H1 (cell line): ENCODE data around the gene TARS3. TPM values are rescaled to one million over a fixed set of nuclear protein-coding genes. Genes with fewer than 3 reads are reported as not detected.

Experiments used
- BACH1 ChIP-seq: IDR thresholded peaks from 2 replicates; pipeline ENCODE4 v1.6.1; 2012; ENCODE audit warnings: low read length, improper control_type of control experiment
- CHD7 ChIP-seq: fragments of 300-600 bp; sonication (generic); IDR thresholded peaks from 2 replicates; pipeline ENCODE4 v1.7.1; 2012; ENCODE audit warnings: low read length, moderate library complexity, mild to moderate bottlenecking, inconsistent platforms; ENCODE audit not compliant: insufficient replicate concordance
- CREB1 ChIP-seq: IDR thresholded peaks from 2 replicates; pipeline ENCODE4 v1.6.1; 2012; ENCODE audit warnings: inconsistent platforms
- MAX ChIP-seq: IDR thresholded peaks from 2 replicates; pipeline ENCODE4 v1.6.1; 2012; ENCODE audit warnings: inconsistent platforms
- POLR2AphosphoS5 ChIP-seq: IDR thresholded peaks from 2 replicates; pipeline ENCODE4 v1.6.1; 2011; ENCODE audit warnings: low read depth, low read length
- RBBP5 ChIP-seq: IDR thresholded peaks from 2 replicates; pipeline ENCODE4 v1.7.1; 2012; ENCODE audit warnings: low read depth, mild to moderate bottlenecking, inconsistent platforms, low read length, moderate library complexity, borderline replicate concordance
- SP2 ChIP-seq: IDR thresholded peaks from 2 replicates; pipeline ENCODE4 v1.6.1; 2012; ENCODE audit warnings: mild to moderate bottlenecking, low read length, inconsistent platforms
- TAF1 ChIP-seq: IDR thresholded peaks from 2 replicates; pipeline ENCODE4 v1.6.1; 2011; ENCODE audit warnings: mild to moderate bottlenecking, low read depth, low read length
- TAF7 ChIP-seq: optimal IDR thresholded peaks from 2 replicates; pipeline ENCODE3; 2011; ENCODE audit warnings: low read depth, mild to moderate bottlenecking, inconsistent platforms, low read length, moderate library complexity, borderline replicate concordance
- polyA plus RNA-seq, 7 experiments: library from polyadenylated mRNA; depleted of rRNA in 3 of 7; stranded (reverse) in 5 of 7; unstranded in 2 of 7; fragments of >200 nt in 5 of 7; fragments of 200-250 nt in 2 of 7; gene quantifications; 1 replicate in 5 of 7; 2 replicates in 1 of 7; 4 replicates in 1 of 7; pipeline versions ENCODE4 v1.2.1 to v1.2.3, GENCODE V29; 2011 to 2013; ENCODE audit warnings: missing spikeins in 2 of 7, mixed read lengths in 2 of 7
- total RNA-seq: library from RNA; stranded (reverse); fragmentation: NEBNext Ultra II Directional; extraction: Animal tissue kit (Norgen Biotek cat#: 25700); gene quantifications from 2 replicates; pipeline ENCODE4 v1.2.1, GENCODE V29; 2021
- TF ChIP-seq, protein P1 (sequence below): IDR thresholded peaks from 2 replicates; pipeline ENCODE4 v1.6.1; 2012; ENCODE audit warnings: inconsistent platforms

The TARS3 gene
- total and polyA plus RNA-seq, 2 of the 8 experiments (the other 6 are each of a cell fraction or from before 2014, with no cell fraction given): 2.1 to 13.9 TPM

DNA sequence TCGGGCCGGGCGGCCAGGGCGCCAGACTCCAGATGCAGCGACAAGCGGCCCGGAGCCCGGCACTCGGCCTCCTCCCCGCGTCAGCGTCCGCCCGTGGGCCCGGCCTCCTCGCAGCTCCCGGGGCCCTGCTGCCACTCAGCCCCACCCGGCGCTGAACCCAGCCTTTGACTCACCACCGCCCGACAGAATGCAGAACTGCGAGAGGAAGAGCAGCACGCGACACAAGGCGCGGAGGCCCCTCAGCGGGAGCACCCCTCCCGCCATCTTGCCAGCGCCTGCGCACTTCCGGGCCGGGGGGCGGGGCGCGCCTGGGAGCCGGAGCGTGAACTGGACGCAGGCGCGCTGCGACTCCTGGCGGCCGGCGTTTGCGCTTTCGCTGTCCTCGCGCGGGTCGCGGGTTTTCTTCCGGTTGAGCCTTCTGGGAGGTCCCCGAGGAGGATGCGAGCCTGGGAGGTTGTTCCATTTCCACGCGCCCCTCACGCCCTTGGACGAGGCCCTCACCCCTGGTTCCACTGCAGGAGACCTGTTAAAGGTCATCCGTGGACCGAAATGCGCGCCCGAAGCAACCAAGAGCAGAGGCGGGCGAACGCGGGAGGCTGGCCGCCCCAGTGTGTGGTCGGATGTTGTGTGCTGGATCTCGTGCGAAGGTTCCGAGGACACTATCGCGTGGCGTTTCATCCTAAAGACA is 72.0 kb downstream of the TARS3 start, which contains the start of gene TM2D3 (continued):
- TF ChIP-seq CHD7: no peak
- peak; percentile 78 for TF ChIP-seq MAX
- no peak for TF ChIP-seq SP2
- TF ChIP-seq POLR2AphosphoS5: peak; percentile 28; the same call in 1 of the 2 replicates
- TF ChIP-seq BACH1: peak; percentile 43; the same call in 1 of the 2 replicates
- peak; percentile 77 for TF ChIP-seq TAF7
- 0 out of 2 replicates have a peak, but pooled peaks have one; percentile 34 for TF ChIP-seq CREB1
- TF ChIP-seq RBBP5: peak; percentile 96; the same call in 1 of the 2 replicates
- TF ChIP-seq, protein P1, sequence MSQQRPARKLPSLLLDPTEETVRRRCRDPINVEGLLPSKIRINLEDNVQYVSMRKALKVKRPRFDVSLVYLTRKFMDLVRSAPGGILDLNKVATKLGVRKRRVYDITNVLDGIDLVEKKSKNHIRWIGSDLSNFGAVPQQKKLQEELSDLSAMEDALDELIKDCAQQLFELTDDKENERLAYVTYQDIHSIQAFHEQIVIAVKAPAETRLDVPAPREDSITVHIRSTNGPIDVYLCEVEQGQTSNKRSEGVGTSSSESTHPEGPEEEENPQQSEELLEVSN: peak; percentile 84
- peak; percentile 85 for TF ChIP-seq TAF1
